Measurements from ENCODE around the gene ABHD10.

- TF ChIP-seq CTCF (IDR thresholded peaks at IDR 0.05) (no peak), POLR2A (IDR thresholded peaks at IDR 0.05) (no peak)
These were observed 5.9 kb downstream of the ABHD10 start for GRCh38 chr3:111984636-111985298.

Measured in lower leg skin (tissue), 3 donors.